Muscle of arm (tissue), 12 donors: Measurements from ENCODE around the gene RASGRF1. TPM values are rescaled to one million over a fixed set of nuclear protein-coding genes. Genes with fewer than 3 reads are reported as not detected.

ENCODE experiments used
- DNase-seq: peaks from one replicate; pipeline ENCODE4 v3.0.0-alpha.2; 2013
- polyA plus RNA-seq, 12 donors: library from polyadenylated mRNA; unstranded; fragments of 120-200 nt; gene quantifications; one replicate each; pipeline ENCODE4 v1.2.1, GENCODE V29; 2013; ENCODE audit not compliant: insufficient read length in 12 of 12

Gene RASGRF1
- polyA plus RNA-seq, 12 donors, result 0.11 to 0.80 (median 0.32) TPM; not detected in 2

DNA sequence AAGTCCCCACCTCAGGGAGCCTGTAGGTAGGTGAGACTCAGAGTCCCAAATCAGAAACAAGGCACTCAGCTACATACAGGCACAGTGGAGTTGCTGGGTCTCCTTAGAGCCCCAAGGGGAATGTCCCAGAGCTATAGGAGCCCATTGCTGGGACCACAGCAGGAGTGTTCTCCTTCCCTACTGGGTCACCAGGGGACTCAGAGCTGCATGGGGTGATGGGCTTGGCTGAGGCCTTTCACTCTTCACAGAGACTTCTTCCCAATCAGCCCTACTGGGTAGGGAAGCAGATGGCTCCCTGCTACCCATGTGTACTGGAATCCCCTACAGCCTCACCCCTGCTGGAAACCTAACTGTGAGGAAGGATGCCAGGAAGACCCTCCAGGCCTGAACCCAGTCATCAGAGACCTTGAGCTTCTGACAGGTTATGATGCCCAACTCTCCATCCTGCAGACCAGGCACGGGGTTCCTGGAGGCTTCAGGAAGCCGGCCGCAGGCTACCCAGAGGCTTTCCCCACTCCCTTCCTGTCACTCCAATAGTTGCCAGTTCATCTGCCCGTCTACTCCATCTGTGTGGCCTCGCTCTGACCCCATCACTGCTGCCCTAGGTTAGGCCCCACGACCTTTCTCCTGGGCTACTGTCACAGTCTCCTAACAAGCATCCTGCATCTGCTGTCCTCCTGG, 24.0 kb downstream of the RASGRF1 start:
- no peak for DNase-seq

DNA sequence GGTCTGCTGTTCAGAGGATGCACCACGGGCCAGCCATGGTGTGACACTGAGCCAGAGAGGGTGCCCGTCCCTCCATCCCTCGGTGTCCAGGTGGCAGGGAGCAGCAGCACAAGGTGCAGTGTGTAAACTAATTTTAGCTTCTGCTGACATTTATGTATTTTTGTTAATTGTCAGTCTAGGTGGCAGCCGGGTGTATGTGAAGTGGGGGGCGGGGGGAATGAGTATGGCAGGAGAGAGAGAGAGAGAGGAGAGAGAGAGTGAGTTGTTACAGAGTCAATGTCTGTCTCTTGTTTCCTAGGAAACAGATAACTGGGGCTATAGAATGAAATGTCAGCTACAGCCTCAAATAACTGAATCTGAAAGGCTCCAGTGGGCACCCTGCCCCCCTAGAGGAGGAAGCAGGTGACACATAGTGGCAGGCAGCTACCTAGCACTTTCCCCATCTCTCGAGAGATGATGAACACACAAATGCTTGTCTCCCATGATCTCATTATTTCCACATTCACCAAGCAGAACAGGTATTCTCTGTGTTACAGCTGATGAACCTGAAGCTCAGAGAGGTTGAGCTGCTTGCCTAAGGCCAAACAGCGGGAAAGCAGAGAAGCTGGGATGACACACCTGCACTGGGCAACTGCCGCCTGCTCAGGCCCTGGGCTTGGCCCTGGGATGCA, 24.7 kb downstream of the RASGRF1 start:
- no peak for DNase-seq

- DNase-seq, result no peak
Measured at GRCh38 chr15:79065361-79065705, 25.2 kb downstream of the RASGRF1 start.

- no peak for DNase-seq
Measured at GRCh38 chr15:79064496-79064895, 26.1 kb downstream of the RASGRF1 start.

- no peak for DNase-seq
Measured at GRCh38 chr15:79060175-79060574, 30.4 kb downstream of the RASGRF1 start.

DNA sequence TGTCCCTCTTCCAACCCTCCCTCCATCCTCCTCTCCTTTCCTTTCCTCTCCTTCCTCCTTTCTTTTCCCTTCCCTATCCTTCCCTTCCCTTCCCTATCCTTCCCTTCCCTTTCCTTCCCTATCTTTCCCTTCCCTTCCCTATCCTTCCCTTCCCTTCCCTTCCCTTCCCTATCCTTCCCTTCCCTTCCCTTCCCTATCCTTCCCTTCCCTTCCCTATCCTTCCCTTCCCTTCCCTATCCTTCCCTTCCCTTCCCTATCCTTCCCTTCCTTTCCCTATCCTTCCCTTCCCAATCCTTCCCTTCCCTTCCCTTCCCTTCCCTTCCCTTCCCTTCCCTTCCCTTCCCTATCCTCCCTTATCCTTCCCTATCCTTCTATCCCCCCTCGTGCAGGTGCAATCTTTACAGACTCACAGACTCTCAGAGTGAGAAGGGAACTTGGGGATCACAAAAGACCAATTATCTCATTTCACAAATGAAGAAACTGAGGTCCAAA, 31.5 kb downstream of the RASGRF1 start:
- DNase-seq, result no peak

DNA sequence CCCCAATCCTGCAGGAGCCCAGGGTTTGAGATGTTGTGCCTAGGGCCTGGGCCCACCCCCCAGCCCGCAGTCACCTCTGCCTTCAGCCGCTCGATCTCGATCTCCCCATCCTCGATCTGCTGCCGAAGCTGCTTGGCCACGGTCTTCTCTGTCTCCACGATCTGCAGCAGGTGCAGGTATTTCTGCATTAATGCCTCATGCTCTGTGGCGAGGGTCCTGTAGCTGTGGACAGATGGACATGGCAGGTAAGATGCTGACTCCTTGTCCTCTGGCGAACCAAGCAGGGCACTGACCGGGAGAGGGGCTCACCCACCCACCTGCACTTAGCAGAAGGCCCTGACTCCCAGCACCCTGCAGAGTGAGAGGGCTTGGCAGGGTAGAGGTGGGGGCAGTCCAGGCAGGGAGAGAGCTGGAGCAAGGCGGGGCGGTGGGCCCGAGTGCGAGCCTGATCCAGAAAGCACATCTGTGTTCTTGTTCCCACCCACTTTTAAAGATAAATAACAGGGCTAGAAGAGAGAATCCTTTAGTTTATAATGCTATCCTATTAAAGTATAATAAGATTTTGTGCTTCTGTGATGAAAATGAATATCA, 32.2 kb downstream of the RASGRF1 start:
- no peak for DNase-seq

DNA sequence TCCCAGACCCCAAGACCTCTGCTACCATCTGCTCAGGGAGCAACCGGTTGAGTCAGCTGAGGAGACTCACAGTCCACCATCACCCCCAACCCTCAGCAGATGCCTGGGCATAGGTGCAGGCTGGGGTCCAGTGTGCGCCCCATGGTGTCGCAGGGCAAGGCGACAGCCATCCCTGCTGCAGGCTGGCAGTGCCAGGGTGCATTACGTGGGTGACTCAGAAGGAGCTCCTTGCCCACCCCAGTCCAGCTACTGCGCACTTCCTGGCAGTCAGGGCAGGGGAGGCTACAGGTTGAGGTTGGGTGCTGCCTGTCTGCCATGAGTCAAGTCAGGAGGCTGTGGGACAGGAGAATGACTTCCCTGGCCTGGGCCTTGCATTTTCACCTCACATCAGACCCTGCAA, 33.5 kb downstream of the RASGRF1 start:
- DNase-seq, result no peak

GRCh38 chr15:79054350-79054749, 36.2 kb downstream of the RASGRF1 start:
- no peak for DNase-seq

DNA sequence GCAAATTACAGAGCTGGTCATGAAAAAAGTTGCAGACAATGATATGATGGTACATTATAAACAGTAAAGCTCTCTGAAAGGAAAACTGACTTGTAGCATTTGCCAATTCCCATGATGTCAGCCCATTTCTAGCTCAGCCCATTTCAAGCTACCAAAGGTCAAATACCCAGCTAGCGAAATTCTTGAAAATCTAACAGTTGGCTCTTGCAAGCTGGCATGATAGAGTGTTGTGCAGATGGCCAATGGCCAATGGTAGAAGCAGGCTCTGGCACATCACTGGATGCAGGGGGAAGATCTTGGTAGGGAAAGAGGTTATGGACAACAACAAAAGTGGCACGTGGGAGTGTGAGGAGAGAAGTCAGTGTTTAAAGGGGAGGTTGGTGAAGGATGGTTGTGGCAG, 36.7 kb downstream of the RASGRF1 start:
- no peak for DNase-seq

DNA sequence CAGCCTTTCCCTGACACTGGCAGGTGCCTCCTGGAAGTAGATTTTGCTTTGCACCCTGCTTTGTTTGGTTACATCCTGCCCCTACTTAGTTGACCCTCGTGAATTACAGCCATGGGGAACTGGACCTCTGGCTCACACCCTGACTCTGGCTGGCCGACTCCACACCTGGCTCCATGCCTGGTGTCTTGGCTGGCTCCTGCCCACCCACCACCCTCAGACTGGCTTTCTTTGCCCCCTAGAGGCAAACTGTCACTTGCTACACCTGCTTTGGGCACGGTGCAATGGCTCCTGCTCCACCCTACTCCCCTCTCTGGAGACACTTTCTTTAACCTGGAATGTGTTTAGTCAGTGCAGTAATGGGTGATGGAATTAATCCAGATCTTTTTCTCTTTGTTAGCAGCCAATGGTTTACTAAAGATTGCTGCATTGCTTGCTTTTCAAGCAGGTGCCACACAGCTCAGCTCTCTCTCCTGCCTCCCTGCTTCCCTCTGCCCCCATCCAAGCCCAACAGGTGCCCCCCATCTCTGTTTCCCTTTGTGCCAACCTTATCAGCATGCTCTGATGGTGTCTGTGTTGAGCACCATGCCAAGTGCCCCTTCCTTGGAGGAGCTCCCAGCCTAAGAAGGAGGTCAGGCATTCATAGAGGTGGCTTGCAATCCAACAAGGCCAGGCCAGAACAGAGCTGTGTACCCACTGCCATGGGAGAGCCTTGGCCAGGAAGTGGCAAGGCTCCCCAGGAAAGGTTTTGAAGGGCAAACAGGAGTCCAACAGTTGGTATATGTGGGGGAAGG, 38.4 kb downstream of the RASGRF1 start:
- DNase-seq, result no peak

- no peak for DNase-seq
Measured at GRCh38 chr15:79051029-79051428, 39.6 kb downstream of the RASGRF1 start.

- DNase-seq, result no peak
Measured at GRCh38 chr15:79050341-79050740, 40.2 kb downstream of the RASGRF1 start.

DNA sequence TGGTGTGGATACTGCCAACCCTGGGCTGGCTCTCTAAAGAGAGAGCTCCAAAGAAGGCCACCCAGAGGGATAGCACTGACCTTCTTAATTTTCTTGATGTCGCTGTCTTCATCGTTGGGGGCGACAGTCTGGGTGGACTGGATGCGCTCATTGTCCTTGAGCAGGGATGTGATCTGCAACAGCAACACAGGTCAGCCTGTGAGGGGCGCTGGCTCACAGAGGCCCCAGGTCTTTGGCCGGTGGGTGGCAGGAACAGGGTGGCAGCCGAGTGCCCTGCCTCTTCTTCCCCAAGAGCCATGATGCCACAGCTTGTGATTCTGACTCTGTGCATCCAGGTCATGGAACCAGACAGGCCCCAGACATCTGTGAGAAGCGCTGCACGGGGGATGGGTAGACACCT, 41.2 kb downstream of the RASGRF1 start:
- no peak for DNase-seq

GRCh38 chr15:79047676-79048439, 42.7 kb downstream of the RASGRF1 start:
- DNase-seq, result no peak

DNA sequence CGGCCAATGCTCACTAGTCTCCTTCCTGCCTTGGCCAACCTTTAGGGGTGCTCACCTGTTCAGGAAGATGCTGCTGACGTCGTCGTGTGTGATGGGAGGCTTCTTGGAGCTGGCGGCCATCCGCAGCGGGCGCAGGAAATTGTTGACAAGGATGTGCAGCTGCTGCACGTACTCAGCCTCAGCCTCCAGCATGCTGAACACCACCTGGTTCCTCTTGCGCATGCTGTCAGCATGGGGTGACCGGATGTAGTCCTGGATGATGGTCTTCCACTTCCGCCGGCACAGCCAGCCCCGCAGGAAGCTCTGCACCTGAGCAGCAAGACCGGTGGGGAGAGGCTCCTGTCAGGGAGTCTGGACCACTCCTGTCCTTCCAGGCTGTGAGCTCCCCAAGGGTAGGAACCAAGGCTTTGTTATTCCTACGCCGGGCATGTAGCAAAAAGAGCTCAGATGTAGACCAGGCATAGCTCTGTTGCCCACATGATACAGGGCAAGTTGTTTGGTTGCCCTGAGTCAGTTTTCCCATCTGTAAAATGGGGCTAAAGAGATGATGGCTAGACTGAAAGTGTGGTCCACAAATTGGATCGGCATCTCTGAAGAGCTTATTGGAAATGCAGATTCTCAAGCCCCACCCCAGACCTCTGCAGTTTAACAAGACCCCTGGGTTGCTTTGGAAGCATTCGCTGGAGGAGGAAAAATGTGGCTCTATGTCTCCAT, 43.7 kb downstream of the RASGRF1 start:
- no peak for DNase-seq

GRCh38 chr15:79045041-79045440, 45.5 kb downstream of the RASGRF1 start:
- DNase-seq, result no peak

- no peak for DNase-seq
Measured at GRCh38 chr15:79042213-79042928, 48.2 kb downstream of the RASGRF1 start.

DNA sequence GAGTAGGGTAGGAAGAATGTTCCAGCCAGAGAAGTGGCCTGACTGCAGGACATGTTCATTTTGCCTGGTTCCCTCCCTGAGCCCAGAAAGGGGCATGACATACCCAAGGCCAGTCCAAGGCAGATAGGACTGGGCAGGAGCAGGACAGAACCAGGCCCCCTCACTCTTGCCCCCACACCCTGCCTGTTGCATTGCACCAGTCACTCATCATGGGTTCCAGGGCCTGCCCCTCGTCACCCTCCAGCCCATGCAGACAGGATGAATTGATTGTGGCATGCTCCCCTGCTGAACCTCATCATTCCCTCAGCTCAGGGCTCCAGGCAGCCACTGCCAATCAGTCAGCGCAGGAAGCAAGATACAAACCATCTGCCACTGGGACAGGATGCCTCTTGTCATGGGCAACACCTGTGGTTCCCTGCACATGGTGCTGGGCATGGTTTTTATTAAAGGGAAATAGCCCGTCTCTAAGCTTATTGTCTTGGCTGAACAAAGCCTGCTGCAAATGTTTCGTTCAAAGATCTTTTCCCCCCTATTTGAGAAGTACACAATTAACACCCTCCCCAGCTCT, 48.9 kb downstream of the RASGRF1 start:
- no peak for DNase-seq

DNA sequence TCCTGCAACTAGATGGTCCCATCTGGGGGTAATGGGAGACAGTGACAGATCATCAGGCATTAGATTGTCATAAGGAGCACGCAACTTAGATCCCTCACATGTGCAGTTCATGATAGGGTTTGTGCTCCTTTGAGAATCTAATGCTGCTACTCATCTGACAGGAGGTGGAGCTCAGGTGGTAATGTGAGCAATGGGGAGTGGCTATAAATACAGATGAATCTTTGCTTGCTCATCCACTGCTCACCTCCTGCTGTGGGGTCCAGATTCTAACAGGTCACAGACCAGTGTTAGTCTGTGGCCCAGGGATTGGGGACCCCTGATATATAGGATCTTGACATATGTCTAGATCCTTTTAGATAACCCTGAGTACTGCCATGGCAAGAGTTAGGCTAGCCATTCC, 52.7 kb downstream of the RASGRF1 start:
- no peak for DNase-seq
